SK-N-SH (cell line): Measurements from ENCODE around the gene CDK10. TPM values are rescaled to one million over a fixed set of nuclear protein-coding genes. Genes with fewer than 3 reads are reported as not detected.

ENCODE experiments used
- CTCF ChIA-PET: fragments of 300-600, 350-600 bp; formaldehyde crosslinking; extraction: SDS; loops from one replicate; lab custom pipeline; 2021; lab: Yijun Ruan, JAX
- POLR2A ChIA-PET: fragments of 350-600 bp; sonication (Branson Sonifier 250); formaldehyde crosslinking; extraction: SDS; loops from one replicate; lab custom pipeline; 2020; ENCODE audit warnings: antibody characterized with exemption, inconsistent platforms; lab: Yijun Ruan, JAX
- DNase-seq: peaks from one replicate; pipeline ENCODE4 v3.0.0; 2012
- H2AFZ ChIP-seq: fragments of 200-600 bp; sonication (generic); 2 replicates; pipeline ENCODE4 v1.8.1; 2016; ENCODE audit warnings: antibody characterized with exemption, mild to moderate bottlenecking, low read depth
- H3F3A ChIP-seq: fragments of 200-600 bp; sonication (generic); replicated peaks from 2 replicates; pipeline ENCODE3; 2016; ENCODE audit warnings: antibody characterized with exemption, mild to moderate bottlenecking; ENCODE audit not compliant: insufficient read depth
- H3K27ac ChIP-seq, 2 experiments: fragments of 200-500 bp in 1 of 2; fragments of 200-600 bp in 1 of 2; sonication (Bioruptor generic) in 1 of 2; sonication (generic), shearing (Covaris generic) in 1 of 2; 2 replicates each; pipeline versions ENCODE4 v1.5.1 to v1.6.1; 2014 to 2016; ENCODE audit warnings: low read depth in 2 of 2, inconsistent platforms in 1 of 2, low read length in 1 of 2, mild to moderate bottlenecking in 1 of 2, mixed read lengths in 1 of 2
- H3K27me3 ChIP-seq: fragments of 200-600 bp; sonication (generic), shearing (Covaris generic); 2 replicates; pipeline ENCODE4 v1.6.1; 2016; ENCODE audit warnings: mixed run types; ENCODE audit not compliant: insufficient read depth
- H3K36me3 ChIP-seq, 2 experiments: fragments of 200-500 bp in 1 of 2; fragments of 200-600 bp in 1 of 2; sonication (Bioruptor generic) in 1 of 2; sonication (generic) in 1 of 2; replicated peaks in 1 of 2; 2 replicates each; pipeline versions ENCODE3 to v1.5.1; 2014 to 2016; ENCODE audit warnings: low read length in 1 of 2, mild to moderate bottlenecking in 1 of 2; ENCODE audit not compliant: insufficient read depth in 2 of 2, control insufficient read depth in 1 of 2
- H3K4me1 ChIP-seq, 2 experiments: fragments of 200-500 bp in 1 of 2; fragments of 200-600 bp in 1 of 2; sonication (Bioruptor generic) in 1 of 2; sonication (generic), shearing (Covaris generic) in 1 of 2; 2 replicates each; pipeline versions ENCODE4 v1.5.1 to v1.6.1; 2014 to 2016; ENCODE audit warnings: low read depth in 1 of 2, low read length in 1 of 2, mixed run types in 1 of 2; ENCODE audit not compliant: insufficient read depth in 2 of 2, control insufficient read depth in 1 of 2
- H3K4me2 ChIP-seq: fragments of 200-600 bp; sonication (generic), shearing (Covaris generic); 2 replicates; pipeline ENCODE4 v1.6.1; 2017; ENCODE audit warnings: mixed run types
- H3K4me3 ChIP-seq, 2 experiments: fragments of 200-500 bp in 1 of 2; fragments of 200-600 bp in 1 of 2; sonication (Bioruptor generic) in 1 of 2; sonication (generic), shearing (Covaris generic) in 1 of 2; 2 replicates each; pipeline versions ENCODE4 v1.5.1 to v1.8.1; 2014 to 2016; ENCODE audit warnings: low read depth in 2 of 2, inconsistent platforms in 1 of 2, low read length in 1 of 2, mild to moderate bottlenecking in 1 of 2, mixed read lengths in 1 of 2, moderate library complexity in 1 of 2
- H3K79me2 ChIP-seq: fragments of 200-600 bp; sonication (generic); 2 replicates; pipeline ENCODE4 v1.8.1; 2017; ENCODE audit warnings: mild to moderate bottlenecking; ENCODE audit not compliant: insufficient read depth
- H3K9ac ChIP-seq: fragments of 200-600 bp; sonication (generic); 2 replicates; pipeline ENCODE4 v1.6.1; 2017; ENCODE audit warnings: mixed run types
- H3K9me2 ChIP-seq: fragments of 200-600 bp; sonication (generic); 2 replicates; pipeline ENCODE4 v1.6.1; 2017; ENCODE audit warnings: mixed run types
- H3K9me3 ChIP-seq: fragments of 200-600 bp; sonication (generic); 2 replicates; pipeline ENCODE4 v1.6.1; 2017; ENCODE audit warnings: mixed run types, mild to moderate bottlenecking, moderate library complexity
- H4K20me1 ChIP-seq: fragments of 200-600 bp; sonication (generic); 2 replicates; pipeline ENCODE4 v1.6.1; 2017; ENCODE audit warnings: mild to moderate bottlenecking, mixed run types; ENCODE audit not compliant: insufficient read depth
- CHD2 ChIP-seq: fragments of 150-350 bp; IDR thresholded peaks from 2 replicates; pipeline ENCODE4 v1.6.1; 2018; ENCODE audit warnings: low read length; ENCODE audit not compliant: partially characterized antibody
- EZH2phosphoT487 ChIP-seq: fragments of 200-600 bp; sonication (generic); IDR thresholded peaks from 2 replicates; pipeline ENCODE4 v1.6.1; 2017; ENCODE audit warnings: low read depth, mixed run types, mild to moderate bottlenecking, antibody characterized with exemption, moderate library complexity, borderline replicate concordance
- FOSL2 ChIP-seq: IDR thresholded peaks from 2 replicates; pipeline ENCODE4 v1.4.0; 2012; ENCODE audit warnings: low read depth, mild to moderate bottlenecking, moderate library complexity, borderline replicate concordance
- FOXJ3 ChIP-seq: sonication (generic); formaldehyde crosslinking; IDR thresholded peaks from 2 replicates; pipeline ENCODE4 v1.5.1; 2020; ENCODE audit warnings: mild to moderate bottlenecking, missing genetic modification reagents
- JUND ChIP-seq: IDR thresholded peaks from 2 replicates; pipeline ENCODE4 v1.4.0; 2012
- MAX ChIP-seq: IDR thresholded peaks from 2 replicates; pipeline ENCODE4 v1.4.0; 2012; ENCODE audit warnings: low read depth
- NFIC ChIP-seq: IDR thresholded peaks from 2 replicates; pipeline ENCODE4 v1.4.0; 2012; ENCODE audit warnings: borderline replicate concordance
- POLR2AphosphoS5 ChIP-seq: IDR thresholded peaks from 2 replicates; pipeline ENCODE4 v1.6.1; 2012; ENCODE audit warnings: low read depth, low read length
- RXRA ChIP-seq: IDR thresholded peaks from 2 replicates; pipeline ENCODE4 v1.4.0; 2012; ENCODE audit warnings: low read depth, mild to moderate bottlenecking, borderline replicate concordance
- SIN3A ChIP-seq: IDR thresholded peaks from 2 replicates; pipeline ENCODE4 v1.6.1; 2012; ENCODE audit warnings: low read depth, mild to moderate bottlenecking, low read length, moderate library complexity, borderline replicate concordance
- SMC3 ChIP-seq: IDR thresholded peaks from 2 replicates; pipeline ENCODE4 v1.6.1; 2012; ENCODE audit warnings: low read depth, low read length, improper control_type of control experiment
- TCF12 ChIP-seq: IDR thresholded peaks from 2 replicates; pipeline ENCODE4 v1.4.0; 2012
- TEAD4 ChIP-seq: IDR thresholded peaks from 2 replicates; pipeline ENCODE4 v1.4.0; 2012; ENCODE audit warnings: mild to moderate bottlenecking, borderline replicate concordance; ENCODE audit not compliant: insufficient read depth
- USF2 ChIP-seq: fragments of 150-350 bp; IDR thresholded peaks from 2 replicates; pipeline ENCODE4 v1.6.1; 2017; ENCODE audit warnings: antibody characterized with exemption, low read length, low read depth, borderline replicate concordance
- ZBTB33 ChIP-seq: IDR thresholded peaks from 2 replicates; pipeline ENCODE4 v1.4.0; 2012; ENCODE audit warnings: low read depth, borderline replicate concordance
- WGBS: methylation state at CpG from one replicate; pipeline ENCODE4 v1.1.6; 2017; ENCODE audit warnings: low lambda C conversion rate; 5-methylcytosine and 5-hydroxymethylcytosine counted together
- polyA plus RNA-seq, 3 experiments: library from polyadenylated mRNA; depleted of rRNA; stranded (reverse); fragments of >200 nt; gene quantifications; 2 replicates each; pipeline ENCODE4 v1.2.3, GENCODE V29; 2012
- TF ChIP-seq, protein P1 (sequence below): IDR thresholded peaks from 2 replicates; pipeline ENCODE4 v1.6.1; 2012; ENCODE audit warnings: mild to moderate bottlenecking, low read depth, low read length, moderate library complexity
- TF ChIP-seq, protein P2 (sequence below): IDR thresholded peaks from 2 replicates; pipeline ENCODE4 v1.4.0; 2012; ENCODE audit warnings: low read depth, borderline replicate concordance
- TF ChIP-seq, protein P3 (sequence below): fragments of 200-600 bp; sonication (generic); IDR thresholded peaks from 2 replicates; pipeline ENCODE4 v1.6.1; 2017; ENCODE audit warnings: antibody characterized with exemption, mild to moderate bottlenecking, moderate library complexity
- TF ChIP-seq, protein P4 (sequence below): fragments of 150-350 bp; IDR thresholded peaks from 2 replicates; pipeline ENCODE4 v1.6.1; 2016; ENCODE audit warnings: mild to moderate bottlenecking, low read depth, low read length

Gene CDK10, protein sequence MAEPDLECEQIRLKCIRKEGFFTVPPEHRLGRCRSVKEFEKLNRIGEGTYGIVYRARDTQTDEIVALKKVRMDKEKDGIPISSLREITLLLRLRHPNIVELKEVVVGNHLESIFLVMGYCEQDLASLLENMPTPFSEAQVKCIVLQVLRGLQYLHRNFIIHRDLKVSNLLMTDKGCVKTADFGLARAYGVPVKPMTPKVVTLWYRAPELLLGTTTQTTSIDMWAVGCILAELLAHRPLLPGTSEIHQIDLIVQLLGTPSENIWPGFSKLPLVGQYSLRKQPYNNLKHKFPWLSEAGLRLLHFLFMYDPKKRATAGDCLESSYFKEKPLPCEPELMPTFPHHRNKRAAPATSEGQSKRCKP
- 84.7 and 94.5 TPM in 2 replicates for polyA plus RNA-seq (2012; rRNA removed)
- 25.8 and 40.4 TPM in 2 replicates for polyA plus RNA-seq (2012; cell fraction: cytosol; rRNA removed)
- 517 and 551 TPM in 2 replicates for polyA plus RNA-seq (2012; cell fraction: nucleus; rRNA removed)

DNA sequence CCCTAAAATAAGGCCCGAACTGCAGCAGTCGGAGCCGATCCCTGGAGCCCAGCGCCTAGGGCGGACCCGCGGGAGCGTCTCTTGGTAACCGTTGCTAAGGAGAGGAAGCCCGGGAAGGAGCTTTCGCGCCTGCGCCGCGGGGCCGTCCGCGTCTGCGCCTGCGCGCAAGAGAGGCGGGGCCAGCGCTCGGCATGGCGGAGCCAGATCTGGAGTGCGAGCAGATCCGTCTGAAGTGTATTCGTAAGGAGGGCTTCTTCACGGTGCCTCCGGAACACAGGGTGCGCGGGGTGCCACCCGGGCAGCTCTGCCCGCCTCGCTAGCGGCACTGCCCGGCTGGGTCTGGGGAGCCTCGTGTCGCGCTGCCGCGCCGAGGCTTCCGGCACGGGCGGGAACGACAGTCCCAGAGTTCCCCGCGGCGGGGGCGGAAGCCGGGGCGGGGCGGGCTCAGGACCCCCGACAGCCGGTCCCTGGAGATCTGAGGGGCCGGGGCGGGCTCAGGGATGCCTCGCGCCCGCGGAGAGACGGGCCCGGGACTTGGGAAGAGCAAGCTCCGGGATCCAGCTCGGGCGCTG, at the start of gene CDK10:
Gene CDK10 (plus strand): TSS at position 170 of the 572 bp plus-strand sequence. CDS start 22 bp downstream, at position 192.
- no peaks in the 10 kb centered on the region for H4K20me1 ChIP-seq
- peak within 1 kb of the TSS; percentile 94 for H2AFZ ChIP-seq
- peaks cover 3% of the 10 kb centered on the region for H3F3A ChIP-seq
- peaks cover 11 to 12% of the 10 kb centered on the region in 2 experiments for H3K36me3 ChIP-seq
- peak; percentile 99 for DNase-seq
- H3K9me3 ChIP-seq: no peaks in the 10 kb centered on the region
- peak within 1 kb of the TSS; percentile 86 to 96 for H3K27ac ChIP-seq
- ChIA-PET CTCF (interaction anchor here (0.6 to 2.3 kb wide), 6 partner anchors 14 to 223 kb away, joined by 3 to 22 read pairs (median 3); partner anchors contain the start of gene SPATA2L), POLR2A (interaction anchor here (1.0 to 1.5 kb wide), 7 partner anchors 9 to 121 kb away, joined by 3 to 10 read pairs (median 4); partner anchors contain the start of genes CHMP1A and SPATA33)
- 0% methylated on average over 2 of the region's 67 CpGs for WGBS
- peak within 1 kb of the TSS; percentile 99 for H3K4me2 ChIP-seq
- peak within 1 kb of the TSS; percentile 87 for H3K9ac ChIP-seq
- no peaks in the 10 kb centered on the region for H3K27me3 ChIP-seq
- peaks cover 36% of the 10 kb centered on the region for H3K79me2 ChIP-seq
- peak within 1 kb of the TSS; percentile 82 to 87 for H3K4me3 ChIP-seq
- H3K4me1 ChIP-seq: peaks cover 4 to 7% of the 10 kb centered on the region in 2 experiments; a peak in 1 of 4 replicates
- H3K9me2 ChIP-seq: no peaks in the 10 kb centered on the region
- TF ChIP-seq EZH2phosphoT487: no peak
- TF ChIP-seq, protein P1, sequence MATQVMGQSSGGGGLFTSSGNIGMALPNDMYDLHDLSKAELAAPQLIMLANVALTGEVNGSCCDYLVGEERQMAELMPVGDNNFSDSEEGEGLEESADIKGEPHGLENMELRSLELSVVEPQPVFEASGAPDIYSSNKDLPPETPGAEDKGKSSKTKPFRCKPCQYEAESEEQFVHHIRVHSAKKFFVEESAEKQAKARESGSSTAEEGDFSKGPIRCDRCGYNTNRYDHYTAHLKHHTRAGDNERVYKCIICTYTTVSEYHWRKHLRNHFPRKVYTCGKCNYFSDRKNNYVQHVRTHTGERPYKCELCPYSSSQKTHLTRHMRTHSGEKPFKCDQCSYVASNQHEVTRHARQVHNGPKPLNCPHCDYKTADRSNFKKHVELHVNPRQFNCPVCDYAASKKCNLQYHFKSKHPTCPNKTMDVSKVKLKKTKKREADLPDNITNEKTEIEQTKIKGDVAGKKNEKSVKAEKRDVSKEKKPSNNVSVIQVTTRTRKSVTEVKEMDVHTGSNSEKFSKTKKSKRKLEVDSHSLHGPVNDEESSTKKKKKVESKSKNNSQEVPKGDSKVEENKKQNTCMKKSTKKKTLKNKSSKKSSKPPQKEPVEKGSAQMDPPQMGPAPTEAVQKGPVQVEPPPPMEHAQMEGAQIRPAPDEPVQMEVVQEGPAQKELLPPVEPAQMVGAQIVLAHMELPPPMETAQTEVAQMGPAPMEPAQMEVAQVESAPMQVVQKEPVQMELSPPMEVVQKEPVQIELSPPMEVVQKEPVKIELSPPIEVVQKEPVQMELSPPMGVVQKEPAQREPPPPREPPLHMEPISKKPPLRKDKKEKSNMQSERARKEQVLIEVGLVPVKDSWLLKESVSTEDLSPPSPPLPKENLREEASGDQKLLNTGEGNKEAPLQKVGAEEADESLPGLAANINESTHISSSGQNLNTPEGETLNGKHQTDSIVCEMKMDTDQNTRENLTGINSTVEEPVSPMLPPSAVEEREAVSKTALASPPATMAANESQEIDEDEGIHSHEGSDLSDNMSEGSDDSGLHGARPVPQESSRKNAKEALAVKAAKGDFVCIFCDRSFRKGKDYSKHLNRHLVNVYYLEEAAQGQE: no peak
- TF ChIP-seq SMC3: no peak
- TF ChIP-seq, protein P2, sequence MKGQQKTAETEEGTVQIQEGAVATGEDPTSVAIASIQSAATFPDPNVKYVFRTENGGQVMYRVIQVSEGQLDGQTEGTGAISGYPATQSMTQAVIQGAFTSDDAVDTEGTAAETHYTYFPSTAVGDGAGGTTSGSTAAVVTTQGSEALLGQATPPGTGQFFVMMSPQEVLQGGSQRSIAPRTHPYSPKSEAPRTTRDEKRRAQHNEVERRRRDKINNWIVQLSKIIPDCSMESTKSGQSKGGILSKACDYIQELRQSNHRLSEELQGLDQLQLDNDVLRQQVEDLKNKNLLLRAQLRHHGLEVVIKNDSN: no peak
- TF ChIP-seq RXRA: no peak
- TF ChIP-seq CHD2: no peak
- no peak for TF ChIP-seq JUND
- TF ChIP-seq NFIC: no peak
- no peak for TF ChIP-seq TCF12
- TF ChIP-seq FOXJ3 (CRISPR knock-in tag): no peak
- TF ChIP-seq, protein P3, sequence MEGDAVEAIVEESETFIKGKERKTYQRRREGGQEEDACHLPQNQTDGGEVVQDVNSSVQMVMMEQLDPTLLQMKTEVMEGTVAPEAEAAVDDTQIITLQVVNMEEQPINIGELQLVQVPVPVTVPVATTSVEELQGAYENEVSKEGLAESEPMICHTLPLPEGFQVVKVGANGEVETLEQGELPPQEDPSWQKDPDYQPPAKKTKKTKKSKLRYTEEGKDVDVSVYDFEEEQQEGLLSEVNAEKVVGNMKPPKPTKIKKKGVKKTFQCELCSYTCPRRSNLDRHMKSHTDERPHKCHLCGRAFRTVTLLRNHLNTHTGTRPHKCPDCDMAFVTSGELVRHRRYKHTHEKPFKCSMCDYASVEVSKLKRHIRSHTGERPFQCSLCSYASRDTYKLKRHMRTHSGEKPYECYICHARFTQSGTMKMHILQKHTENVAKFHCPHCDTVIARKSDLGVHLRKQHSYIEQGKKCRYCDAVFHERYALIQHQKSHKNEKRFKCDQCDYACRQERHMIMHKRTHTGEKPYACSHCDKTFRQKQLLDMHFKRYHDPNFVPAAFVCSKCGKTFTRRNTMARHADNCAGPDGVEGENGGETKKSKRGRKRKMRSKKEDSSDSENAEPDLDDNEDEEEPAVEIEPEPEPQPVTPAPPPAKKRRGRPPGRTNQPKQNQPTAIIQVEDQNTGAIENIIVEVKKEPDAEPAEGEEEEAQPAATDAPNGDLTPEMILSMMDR: no peak
- TF ChIP-seq ZBTB33: no peak
- TF ChIP-seq POLR2AphosphoS5: peak; percentile 97
- TF ChIP-seq USF2: no peak
- TF ChIP-seq, protein P4, sequence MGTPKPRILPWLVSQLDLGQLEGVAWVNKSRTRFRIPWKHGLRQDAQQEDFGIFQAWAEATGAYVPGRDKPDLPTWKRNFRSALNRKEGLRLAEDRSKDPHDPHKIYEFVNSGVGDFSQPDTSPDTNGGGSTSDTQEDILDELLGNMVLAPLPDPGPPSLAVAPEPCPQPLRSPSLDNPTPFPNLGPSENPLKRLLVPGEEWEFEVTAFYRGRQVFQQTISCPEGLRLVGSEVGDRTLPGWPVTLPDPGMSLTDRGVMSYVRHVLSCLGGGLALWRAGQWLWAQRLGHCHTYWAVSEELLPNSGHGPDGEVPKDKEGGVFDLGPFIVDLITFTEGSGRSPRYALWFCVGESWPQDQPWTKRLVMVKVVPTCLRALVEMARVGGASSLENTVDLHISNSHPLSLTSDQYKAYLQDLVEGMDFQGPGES: no peak
- TF ChIP-seq TEAD4: no peak
- TF ChIP-seq FOSL2: no peak
- TF ChIP-seq SIN3A: peak; percentile 84; the same call in 1 of the 2 replicates
- peak; percentile 93 for TF ChIP-seq MAX
